ENCODE measurements around the gene USP15. TPM values are rescaled to one million over a fixed set of nuclear protein-coding genes. Genes with fewer than 3 reads are reported as not detected.
"Not testable (repeated sequence)": the region's sequence is repeated elsewhere in the genome, so short reads cannot be mapped to it uniquely, and the experiment has no call there.

Gene USP15
- total RNA-seq, 2 donors from 2014 or later = 27.9 to 29.1 TPM

GRCh38 chr12:62361048-62361447 lies 100.8 kb downstream of the USP15 start:
- H3K4me3 Mint-ChIP-seq = no peak overlapping the region
- no peak overlapping the region for H3K4me3 ChIP-seq (ENCODE audit: low read length)
- TF ChIP-seq CTCF (conservative IDR thresholded peaks at IDR 0.05) = no peak
- H3K36me3 Mint-ChIP-seq (ENCODE audit: low read depth) = peaks cover 18% of the 10 kb centered on the region
- no peak overlapping the region for H3K9ac ChIP-seq (ENCODE audit: extremely low read depth, low read length, poor library complexity, severe bottlenecking)
- WGBS, 2 experiments (ENCODE audit: insufficient coverage in 1 of 2, insufficient read length in 1 of 2) = 97 to 100% methylated on average over 2 of the region's 2 CpGs
- no peaks in the 10 kb centered on the region for H3K36me3 ChIP-seq (ENCODE audit: control insufficient read depth, insufficient read depth, low read length)
- no peak overlapping the region for H3K27ac ChIP-seq (ENCODE audit: low read depth, low read length)
- peaks cover 8% of the 10 kb centered on the region for H3K9me3 Mint-ChIP-seq
- no peaks in the 10 kb centered on the region for H3K4me1 ChIP-seq (ENCODE audit: control insufficient read depth, insufficient read depth, low read length)
- no peaks in the 10 kb centered on the region for H3K27me3 ChIP-seq (ENCODE audit: control insufficient read depth, insufficient read depth, low read length, poor library complexity, severe bottlenecking)
- no peaks in the 10 kb centered on the region for H3K9me3 ChIP-seq (ENCODE audit: control insufficient read depth, low read length)
- no peaks in the 10 kb centered on the region for H3K27me3 Mint-ChIP-seq (ENCODE audit: insufficient read depth)
- no peak overlapping the region for H3K27ac Mint-ChIP-seq
- no peak for DNase-seq
- no peaks in the 10 kb centered on the region for H3K4me1 Mint-ChIP-seq

GRCh38 chr12:62363506-62363905 lies 103.3 kb downstream of the USP15 start:
- H3K27me3 ChIP-seq (ENCODE audit: control insufficient read depth, insufficient read depth, low read length, poor library complexity, severe bottlenecking) = no peaks in the 10 kb centered on the region
- H3K9me3 Mint-ChIP-seq = peaks cover 8% of the 10 kb centered on the region
- H3K9ac ChIP-seq (ENCODE audit: extremely low read depth, low read length, poor library complexity, severe bottlenecking) = no peak overlapping the region
- TF ChIP-seq CTCF (conservative IDR thresholded peaks at IDR 0.05) = no peak
- H3K4me3 ChIP-seq (ENCODE audit: low read length) = no peak overlapping the region
- peaks cover 19% of the 10 kb centered on the region for H3K36me3 Mint-ChIP-seq (ENCODE audit: low read depth)
- 98% methylated on average over 4 of the region's 4 CpGs; no CpG with 5 or more reads in 1 of the 2 experiments for WGBS, 2 experiments (ENCODE audit: insufficient coverage in 1 of 2, insufficient read length in 1 of 2)
- no peak overlapping the region for H3K27ac ChIP-seq (ENCODE audit: low read depth, low read length)
- no peaks in the 10 kb centered on the region for H3K9me3 ChIP-seq (ENCODE audit: control insufficient read depth, low read length)
- H3K27ac Mint-ChIP-seq = no peak overlapping the region
- no peaks in the 10 kb centered on the region for H3K4me1 ChIP-seq (ENCODE audit: control insufficient read depth, insufficient read depth, low read length)
- no peak for DNase-seq
- H3K36me3 ChIP-seq (ENCODE audit: control insufficient read depth, insufficient read depth, low read length) = no peaks in the 10 kb centered on the region
- no peaks in the 10 kb centered on the region for H3K4me1 Mint-ChIP-seq
- no peaks in the 10 kb centered on the region for H3K27me3 Mint-ChIP-seq (ENCODE audit: insufficient read depth)
- no peak overlapping the region for H3K4me3 Mint-ChIP-seq

GRCh38 chr12:62364697-62365096 lies 104.5 kb downstream of the USP15 start:
- not testable (repeated sequence) for H3K27me3 ChIP-seq (ENCODE audit: control insufficient read depth, insufficient read depth, low read length, poor library complexity, severe bottlenecking); H3K9me3 ChIP-seq (ENCODE audit: control insufficient read depth, low read length); H3K4me3 Mint-ChIP-seq; H3K4me1 ChIP-seq (ENCODE audit: control insufficient read depth, insufficient read depth, low read length); H3K36me3 ChIP-seq (ENCODE audit: control insufficient read depth, insufficient read depth, low read length); H3K27ac Mint-ChIP-seq; H3K4me1 Mint-ChIP-seq; H3K9me3 Mint-ChIP-seq; H3K4me3 ChIP-seq (ENCODE audit: low read length); H3K27ac ChIP-seq (ENCODE audit: low read depth, low read length); H3K9ac ChIP-seq (ENCODE audit: extremely low read depth, low read length, poor library complexity, severe bottlenecking); H3K27me3 Mint-ChIP-seq (ENCODE audit: insufficient read depth); DNase-seq
- no CpG with 5 or more reads among the region's 1 CpG for WGBS, 2 experiments (ENCODE audit: insufficient coverage in 1 of 2, insufficient read length in 1 of 2)
- peaks cover 19% of the 10 kb centered on the region for H3K36me3 Mint-ChIP-seq (ENCODE audit: low read depth)

GRCh38 chr12:62365846-62366245 lies 105.6 kb downstream of the USP15 start:
- not testable (repeated sequence) for H3K27ac Mint-ChIP-seq; H3K9me3 Mint-ChIP-seq; H3K9ac ChIP-seq (ENCODE audit: extremely low read depth, low read length, poor library complexity, severe bottlenecking); H3K4me3 Mint-ChIP-seq; H3K9me3 ChIP-seq (ENCODE audit: control insufficient read depth, low read length); H3K27me3 Mint-ChIP-seq (ENCODE audit: insufficient read depth); H3K36me3 ChIP-seq (ENCODE audit: control insufficient read depth, insufficient read depth, low read length); H3K4me1 Mint-ChIP-seq; H3K27ac ChIP-seq (ENCODE audit: low read depth, low read length); H3K4me3 ChIP-seq (ENCODE audit: low read length); H3K27me3 ChIP-seq (ENCODE audit: control insufficient read depth, insufficient read depth, low read length, poor library complexity, severe bottlenecking); H3K4me1 ChIP-seq (ENCODE audit: control insufficient read depth, insufficient read depth, low read length); DNase-seq
- H3K36me3 Mint-ChIP-seq (ENCODE audit: low read depth) = peaks cover 19% of the 10 kb centered on the region
- WGBS, 2 experiments (ENCODE audit: insufficient coverage in 1 of 2, insufficient read length in 1 of 2) = 100% methylated on average over 1 of the region's 1 CpG

GRCh38 chr12:62368430-62369223 lies 108.4 kb downstream of the USP15 start:
- not testable (repeated sequence) for H3K4me1 ChIP-seq (ENCODE audit: control insufficient read depth, insufficient read depth, low read length); H3K27me3 ChIP-seq (ENCODE audit: control insufficient read depth, insufficient read depth, low read length, poor library complexity, severe bottlenecking); H3K27ac Mint-ChIP-seq; H3K4me1 Mint-ChIP-seq; H3K27me3 Mint-ChIP-seq (ENCODE audit: insufficient read depth); H3K4me3 ChIP-seq (ENCODE audit: low read length); H3K36me3 ChIP-seq (ENCODE audit: control insufficient read depth, insufficient read depth, low read length); H3K27ac ChIP-seq (ENCODE audit: low read depth, low read length); H3K9me3 ChIP-seq (ENCODE audit: control insufficient read depth, low read length); H3K9me3 Mint-ChIP-seq; H3K9ac ChIP-seq (ENCODE audit: extremely low read depth, low read length, poor library complexity, severe bottlenecking); H3K4me3 Mint-ChIP-seq; DNase-seq
- peaks cover 19% of the 10 kb centered on the region for H3K36me3 Mint-ChIP-seq (ENCODE audit: low read depth)
- WGBS, 2 experiments (ENCODE audit: insufficient coverage in 1 of 2, insufficient read length in 1 of 2) = 90% methylated on average over 3 of the region's 3 CpGs; no CpG with 5 or more reads in 1 of the 2 experiments

Measured in endodermal cell (in vitro differentiated cells).